ENCODE measurements around the gene TBCD.

Gene TBCD

DNA sequence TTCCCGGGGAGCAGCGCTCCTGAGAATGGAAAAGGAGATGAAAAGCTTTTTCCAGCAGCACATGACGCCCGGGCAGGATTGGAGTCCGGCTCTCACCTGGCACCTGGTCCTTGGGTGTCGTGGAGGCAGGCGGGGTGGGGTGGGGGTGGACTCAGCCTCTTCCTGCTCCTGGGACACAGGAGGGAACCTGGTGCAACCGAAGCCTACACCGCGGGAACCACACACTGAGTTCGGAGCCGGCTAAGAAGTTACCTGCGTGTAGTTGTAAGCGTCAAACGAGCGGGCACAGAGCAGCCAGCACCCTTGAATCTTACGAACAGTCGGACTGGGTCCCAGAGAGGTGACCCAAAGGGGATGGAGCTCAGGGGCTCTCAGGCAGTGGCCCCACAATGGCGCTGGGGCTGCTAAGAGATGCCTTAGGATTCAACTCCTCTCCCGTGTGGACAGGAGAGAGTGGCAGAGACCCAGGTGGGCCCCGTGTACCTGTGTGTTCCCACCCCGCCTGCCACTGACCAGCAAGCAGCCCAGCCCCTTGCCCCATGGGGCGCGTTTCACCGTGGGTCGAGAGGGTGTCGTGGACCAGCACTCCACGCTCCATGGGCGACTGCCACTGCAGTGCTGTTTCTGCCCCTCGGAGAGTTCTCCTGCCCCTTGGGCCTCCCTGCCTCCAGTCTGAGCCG is 221.7 kb downstream of the TBCD start:
- DNase-seq (ENCODE audit: insufficient read length, low spot score), result no peak
- no peak for FAIRE-seq
- TF ChIP-seq, protein P1, sequence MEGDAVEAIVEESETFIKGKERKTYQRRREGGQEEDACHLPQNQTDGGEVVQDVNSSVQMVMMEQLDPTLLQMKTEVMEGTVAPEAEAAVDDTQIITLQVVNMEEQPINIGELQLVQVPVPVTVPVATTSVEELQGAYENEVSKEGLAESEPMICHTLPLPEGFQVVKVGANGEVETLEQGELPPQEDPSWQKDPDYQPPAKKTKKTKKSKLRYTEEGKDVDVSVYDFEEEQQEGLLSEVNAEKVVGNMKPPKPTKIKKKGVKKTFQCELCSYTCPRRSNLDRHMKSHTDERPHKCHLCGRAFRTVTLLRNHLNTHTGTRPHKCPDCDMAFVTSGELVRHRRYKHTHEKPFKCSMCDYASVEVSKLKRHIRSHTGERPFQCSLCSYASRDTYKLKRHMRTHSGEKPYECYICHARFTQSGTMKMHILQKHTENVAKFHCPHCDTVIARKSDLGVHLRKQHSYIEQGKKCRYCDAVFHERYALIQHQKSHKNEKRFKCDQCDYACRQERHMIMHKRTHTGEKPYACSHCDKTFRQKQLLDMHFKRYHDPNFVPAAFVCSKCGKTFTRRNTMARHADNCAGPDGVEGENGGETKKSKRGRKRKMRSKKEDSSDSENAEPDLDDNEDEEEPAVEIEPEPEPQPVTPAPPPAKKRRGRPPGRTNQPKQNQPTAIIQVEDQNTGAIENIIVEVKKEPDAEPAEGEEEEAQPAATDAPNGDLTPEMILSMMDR (IDR thresholded peaks at IDR 0.05; ENCODE audit: insufficient read depth, missing control alignments), result no peak

GRCh38 chr17:82974136-82974952 is 222.5 kb downstream of the TBCD start:
- TF ChIP-seq, protein P1 (IDR thresholded peaks at IDR 0.05; ENCODE audit: insufficient read depth, missing control alignments), result no peak
- DNase-seq (ENCODE audit: insufficient read length, low spot score) (no peak), FAIRE-seq (no peak)

DNA sequence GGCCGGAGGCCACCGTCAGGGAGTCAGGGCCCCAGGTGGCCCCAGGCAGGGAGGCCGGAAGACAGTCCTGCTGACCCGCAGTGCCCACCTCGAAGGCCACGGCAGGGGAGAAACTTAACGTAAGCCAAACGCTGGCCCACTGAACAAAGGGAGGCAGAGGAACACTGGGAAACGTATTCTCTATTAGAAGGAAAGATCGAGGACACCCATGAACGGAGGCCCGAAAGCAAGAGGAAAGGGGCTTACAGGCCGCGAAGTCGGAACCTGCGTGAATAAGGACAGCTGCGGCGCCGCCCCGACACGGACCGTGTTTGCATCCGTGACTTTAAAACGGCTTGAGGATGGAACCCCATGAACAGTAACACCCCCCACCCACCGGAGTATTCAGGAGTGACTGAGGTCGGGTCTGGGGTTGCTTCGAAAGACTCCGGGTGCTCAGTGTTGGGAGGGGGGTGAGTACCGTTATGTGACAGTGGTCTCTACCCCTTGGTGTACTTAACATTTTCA is 225.2 kb downstream of the TBCD start:
- FAIRE-seq, result no peak
- no peak for DNase-seq (ENCODE audit: insufficient read length, low spot score)
- TF ChIP-seq, protein P1 (IDR thresholded peaks at IDR 0.05; ENCODE audit: insufficient read depth, missing control alignments), result no peak

DNA sequence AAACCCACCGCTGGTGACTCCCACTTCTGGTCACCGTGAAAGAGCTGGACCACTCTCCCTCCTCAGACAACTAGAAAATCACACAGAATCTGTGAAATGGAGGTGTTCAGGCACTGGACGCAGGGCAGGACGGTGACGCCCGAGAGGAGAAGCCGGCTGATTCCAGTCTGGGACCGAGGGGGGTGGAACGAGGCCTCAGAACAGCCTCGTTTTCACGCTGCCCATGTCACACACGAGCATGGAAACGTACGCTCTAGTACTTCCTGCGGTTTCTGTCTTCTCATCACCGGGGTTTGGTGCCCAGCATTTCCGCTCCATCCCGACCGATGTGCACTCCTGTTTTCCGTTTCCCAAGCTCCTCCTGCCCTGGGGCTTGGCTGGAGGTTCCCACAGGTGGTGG is 225.7 kb downstream of the TBCD start:
- TF ChIP-seq, protein P1 (IDR thresholded peaks at IDR 0.05; ENCODE audit: insufficient read depth, missing control alignments), result no peak

GRCh38 chr17:82978765-82979349 is 227.0 kb downstream of the TBCD start:
- DNase-seq (ENCODE audit: insufficient read length, low spot score), result no peak
- TF ChIP-seq, protein P1 (IDR thresholded peaks at IDR 0.05; ENCODE audit: insufficient read depth, missing control alignments), result no peak
- FAIRE-seq, result no peak

More for the DNA sequence above, 225.7 kb downstream of the TBCD start:
- DNase-seq (ENCODE audit: insufficient read length, low spot score) (no peak), FAIRE-seq (no peak)

GRCh38 chr17:82979718-82980117 is 227.9 kb downstream of the TBCD start:
- TF ChIP-seq, protein P1 (IDR thresholded peaks at IDR 0.05; ENCODE audit: insufficient read depth, missing control alignments), result no peak
- no peak for FAIRE-seq
- DNase-seq (ENCODE audit: insufficient read length, low spot score), result no peak

Data from D721Med (cell line).